ENCODE measurements around the gene TMEM51.

Gene TMEM51

DNA sequence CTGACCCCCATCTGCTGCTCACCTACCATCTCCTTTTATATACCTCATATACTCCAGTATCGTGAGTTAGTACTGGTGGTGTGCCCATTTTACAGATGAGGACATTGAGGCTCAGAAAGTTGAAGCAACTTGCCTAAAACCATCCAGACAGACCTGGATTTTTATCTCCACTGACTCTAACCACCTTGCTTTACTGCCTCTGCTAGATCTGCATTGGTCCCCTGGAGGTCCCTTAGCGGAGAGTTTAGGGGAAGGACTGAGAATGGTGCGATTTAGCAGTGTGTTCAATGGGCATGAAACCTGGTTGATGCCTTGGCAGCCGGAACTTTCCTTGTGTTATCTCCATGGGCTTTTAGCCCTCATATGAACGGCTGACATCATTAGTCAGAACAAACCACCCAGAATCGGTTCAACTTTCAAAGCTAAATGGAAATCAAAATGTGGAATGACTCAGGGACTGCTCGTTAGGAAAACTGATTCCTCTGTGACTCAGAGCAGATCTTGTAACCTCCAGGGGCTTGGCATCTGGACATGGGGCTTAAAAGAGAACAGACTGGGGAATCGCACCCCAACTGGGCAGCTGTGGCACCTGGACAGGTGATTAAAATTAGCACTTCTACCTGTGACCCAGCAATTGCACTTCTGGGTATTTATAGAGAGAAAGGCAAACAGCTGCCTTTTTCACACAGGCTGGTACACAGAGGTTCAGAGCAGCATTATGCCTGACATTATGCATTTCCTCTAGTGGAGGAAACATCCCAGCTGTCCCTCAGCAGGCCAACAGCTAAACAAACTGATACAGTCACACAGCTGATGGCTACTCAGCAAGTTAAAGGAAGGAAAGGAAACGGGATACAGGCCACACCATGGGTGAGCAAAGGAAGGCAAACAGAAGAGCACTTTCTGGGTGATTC, 25.3 kb downstream of the TMEM51 start:
- Histone ChIP-seq H3K36me3 (ENCODE audit: low read depth) (no peaks in the 10 kb centered on the region), H3K4me3 (ENCODE audit: severe bottlenecking) (no peak overlapping the region), H3K27me3 (ENCODE audit: insufficient read depth, poor library complexity, severe bottlenecking) (no peaks in the 10 kb centered on the region), H3K27ac (ENCODE audit: poor library complexity, severe bottlenecking) (peak overlapping the region; percentile 82), H3K9me3 (ENCODE audit: severe bottlenecking) (no peaks in the 10 kb centered on the region), H3K4me1 (ENCODE audit: insufficient read depth, poor library complexity, severe bottlenecking) (peaks cover 27% of the 10 kb centered on the region)
- peak; percentile 89 for ATAC-seq (ENCODE audit: low read depth)
- TF ChIP-seq, protein P1, sequence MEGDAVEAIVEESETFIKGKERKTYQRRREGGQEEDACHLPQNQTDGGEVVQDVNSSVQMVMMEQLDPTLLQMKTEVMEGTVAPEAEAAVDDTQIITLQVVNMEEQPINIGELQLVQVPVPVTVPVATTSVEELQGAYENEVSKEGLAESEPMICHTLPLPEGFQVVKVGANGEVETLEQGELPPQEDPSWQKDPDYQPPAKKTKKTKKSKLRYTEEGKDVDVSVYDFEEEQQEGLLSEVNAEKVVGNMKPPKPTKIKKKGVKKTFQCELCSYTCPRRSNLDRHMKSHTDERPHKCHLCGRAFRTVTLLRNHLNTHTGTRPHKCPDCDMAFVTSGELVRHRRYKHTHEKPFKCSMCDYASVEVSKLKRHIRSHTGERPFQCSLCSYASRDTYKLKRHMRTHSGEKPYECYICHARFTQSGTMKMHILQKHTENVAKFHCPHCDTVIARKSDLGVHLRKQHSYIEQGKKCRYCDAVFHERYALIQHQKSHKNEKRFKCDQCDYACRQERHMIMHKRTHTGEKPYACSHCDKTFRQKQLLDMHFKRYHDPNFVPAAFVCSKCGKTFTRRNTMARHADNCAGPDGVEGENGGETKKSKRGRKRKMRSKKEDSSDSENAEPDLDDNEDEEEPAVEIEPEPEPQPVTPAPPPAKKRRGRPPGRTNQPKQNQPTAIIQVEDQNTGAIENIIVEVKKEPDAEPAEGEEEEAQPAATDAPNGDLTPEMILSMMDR (IDR thresholded peaks at IDR 0.05; ENCODE audit: poor library complexity, severe bottlenecking), result no peak
- no peak for DNase-seq (ENCODE audit: low spot score)

DNA sequence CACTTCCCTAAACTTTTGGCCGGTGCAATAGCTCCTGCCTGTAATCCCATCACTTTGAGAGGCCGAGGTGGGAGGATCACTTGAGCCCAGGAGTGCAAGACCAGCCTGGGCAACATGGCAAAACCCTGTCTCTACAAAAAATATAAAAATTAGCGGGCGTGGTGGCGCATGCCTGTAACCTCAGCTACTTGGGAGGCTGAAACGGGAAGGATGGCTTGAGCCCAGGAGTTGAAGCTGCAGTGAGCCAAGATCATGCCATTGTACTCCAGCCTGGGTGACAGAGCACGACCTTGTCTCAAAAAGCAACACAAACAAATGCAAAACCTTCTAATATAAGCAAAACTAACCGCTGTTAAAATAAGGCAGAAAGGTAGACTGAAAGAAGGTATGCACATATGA, 25.9 kb downstream of the TMEM51 start:
- no peaks in the 10 kb centered on the region for H3K9me3 ChIP-seq (ENCODE audit: severe bottlenecking)
- DNase-seq (ENCODE audit: low spot score) (no peak), ATAC-seq (ENCODE audit: low read depth) (no peak)
- no peaks in the 10 kb centered on the region for H3K36me3 ChIP-seq (ENCODE audit: low read depth)
- H3K27me3 ChIP-seq (ENCODE audit: insufficient read depth, poor library complexity, severe bottlenecking), result no peaks in the 10 kb centered on the region
- peak overlapping the region; percentile 82 for H3K27ac ChIP-seq (ENCODE audit: poor library complexity, severe bottlenecking)
- H3K4me1 ChIP-seq (ENCODE audit: insufficient read depth, poor library complexity, severe bottlenecking), result peaks cover 20% of the 10 kb centered on the region
- TF ChIP-seq, protein P1 (IDR thresholded peaks at IDR 0.05; ENCODE audit: poor library complexity, severe bottlenecking), result no peak
- no peak overlapping the region for H3K4me3 ChIP-seq (ENCODE audit: severe bottlenecking)

DNA sequence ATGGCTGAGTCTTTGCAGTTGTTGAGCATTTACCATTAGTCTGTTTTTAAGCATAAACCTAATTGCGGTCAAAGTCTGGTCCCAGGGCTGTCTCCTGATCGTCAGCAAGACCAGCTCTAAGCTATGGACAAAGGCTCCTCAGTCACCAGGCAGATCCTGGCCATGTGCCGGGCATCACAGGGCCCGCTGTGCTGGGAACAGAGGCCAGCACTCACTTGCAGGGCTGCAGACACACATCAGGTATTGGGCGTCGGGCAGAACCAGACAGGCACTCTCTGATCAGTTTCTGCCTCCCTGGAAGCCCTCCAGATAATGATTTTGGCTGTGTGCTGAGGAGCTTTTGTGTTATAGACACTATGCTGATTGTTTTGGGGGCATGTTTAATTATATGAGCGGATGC, 26.6 kb downstream of the TMEM51 start:
- Histone ChIP-seq H3K4me3 (ENCODE audit: severe bottlenecking) (no peak overlapping the region), H3K4me1 (ENCODE audit: insufficient read depth, poor library complexity, severe bottlenecking) (peaks cover 18% of the 10 kb centered on the region), H3K36me3 (ENCODE audit: low read depth) (no peaks in the 10 kb centered on the region), H3K27ac (ENCODE audit: poor library complexity, severe bottlenecking) (peak overlapping the region; percentile 82), H3K27me3 (ENCODE audit: insufficient read depth, poor library complexity, severe bottlenecking) (no peaks in the 10 kb centered on the region), H3K9me3 (ENCODE audit: severe bottlenecking) (no peaks in the 10 kb centered on the region)
- no peak for DNase-seq (ENCODE audit: low spot score)
- TF ChIP-seq, protein P1 (IDR thresholded peaks at IDR 0.05; ENCODE audit: poor library complexity, severe bottlenecking), result no peak
- ATAC-seq (ENCODE audit: low read depth), result no peak

DNA sequence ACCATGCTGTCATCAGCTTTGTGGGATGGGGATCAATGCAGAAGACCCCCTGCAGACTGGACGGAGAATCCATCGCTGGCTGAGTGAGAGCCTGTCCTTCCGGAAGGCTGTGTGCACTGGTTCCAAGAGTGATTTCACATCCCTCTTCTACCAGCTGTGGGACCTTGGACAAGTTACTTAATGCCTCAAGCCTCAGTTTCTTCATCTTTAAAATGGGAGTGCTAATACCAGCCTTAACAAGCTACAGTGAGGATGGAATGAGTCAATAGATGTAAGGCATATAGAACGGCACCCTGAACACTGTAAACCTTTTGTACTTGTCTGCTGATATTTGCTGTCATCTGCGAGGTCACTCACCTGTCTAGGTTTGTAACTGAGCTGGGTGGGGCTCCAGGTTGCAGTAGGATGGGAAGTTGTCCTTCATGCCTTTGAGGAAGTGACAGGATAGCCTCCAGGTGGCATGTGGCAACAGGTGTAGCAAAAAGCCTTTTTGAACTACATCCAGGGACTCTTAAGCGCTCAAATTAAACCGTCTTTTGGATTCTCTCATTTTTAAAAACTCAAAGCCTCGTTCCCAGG, 27.5 kb downstream of the TMEM51 start:
- Histone ChIP-seq H3K36me3 (ENCODE audit: low read depth) (no peaks in the 10 kb centered on the region), H3K4me1 (ENCODE audit: insufficient read depth, poor library complexity, severe bottlenecking) (peaks cover 18% of the 10 kb centered on the region), H3K27me3 (ENCODE audit: insufficient read depth, poor library complexity, severe bottlenecking) (no peaks in the 10 kb centered on the region), H3K4me3 (ENCODE audit: severe bottlenecking) (no peak overlapping the region), H3K9me3 (ENCODE audit: severe bottlenecking) (no peaks in the 10 kb centered on the region), H3K27ac (ENCODE audit: poor library complexity, severe bottlenecking) (no peak overlapping the region)
- DNase-seq (ENCODE audit: low spot score) (no peak), ATAC-seq (ENCODE audit: low read depth) (no peak)
- TF ChIP-seq, protein P1 (IDR thresholded peaks at IDR 0.05; ENCODE audit: poor library complexity, severe bottlenecking), result no peak

DNA sequence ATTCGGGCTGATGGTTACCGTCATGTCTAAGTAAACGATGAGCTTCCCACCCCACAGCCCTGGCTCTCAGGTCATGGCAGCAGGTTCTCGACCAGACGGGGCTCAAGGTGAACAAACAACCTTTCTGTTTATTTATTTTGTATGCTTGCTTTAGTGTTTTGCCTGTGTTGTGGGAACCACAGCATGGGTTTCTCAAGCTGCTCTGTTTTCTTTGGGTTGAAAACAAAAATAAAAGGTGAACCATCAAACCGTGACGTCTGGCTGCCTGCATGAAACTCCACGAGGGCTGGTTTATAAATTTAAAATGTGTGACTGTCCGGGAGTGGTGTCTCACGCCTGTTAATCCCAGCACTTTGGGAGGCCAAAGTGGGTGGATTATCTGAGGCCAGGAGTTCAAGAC, 28.0 kb downstream of the TMEM51 start:
- Histone ChIP-seq H3K27ac (ENCODE audit: poor library complexity, severe bottlenecking) (no peak overlapping the region), H3K27me3 (ENCODE audit: insufficient read depth, poor library complexity, severe bottlenecking) (no peaks in the 10 kb centered on the region), H3K36me3 (ENCODE audit: low read depth) (no peaks in the 10 kb centered on the region), H3K9me3 (ENCODE audit: severe bottlenecking) (no peaks in the 10 kb centered on the region), H3K4me3 (ENCODE audit: severe bottlenecking) (no peak overlapping the region), H3K4me1 (ENCODE audit: insufficient read depth, poor library complexity, severe bottlenecking) (peaks cover 18% of the 10 kb centered on the region)
- no peak for ATAC-seq (ENCODE audit: low read depth)
- TF ChIP-seq, protein P1 (IDR thresholded peaks at IDR 0.05; ENCODE audit: poor library complexity, severe bottlenecking), result no peak
- DNase-seq (ENCODE audit: low spot score), result no peak
